PC-3 (cell line): ENCODE data around the gene EEF1A2.

ENCODE experiments used
- EZH2 ChIP-seq: fragments of 300-600 bp; sonication (generic); IDR thresholded peaks from one replicate; pipeline ENCODE4 v1.6.1; 2017; ENCODE audit warnings: antibody characterized with exemption, mild to moderate bottlenecking, low read length; ENCODE audit not compliant: unreplicated experiment
- TF ChIP-seq, protein P1 (sequence below): fragments of 300-600 bp; sonication (generic); conservative IDR thresholded peaks from 2 replicates; pipeline ENCODE4 v1.5.1; 2017; ENCODE audit warnings: antibody characterized with exemption, low read depth, mild to moderate bottlenecking, low read length

DNA sequence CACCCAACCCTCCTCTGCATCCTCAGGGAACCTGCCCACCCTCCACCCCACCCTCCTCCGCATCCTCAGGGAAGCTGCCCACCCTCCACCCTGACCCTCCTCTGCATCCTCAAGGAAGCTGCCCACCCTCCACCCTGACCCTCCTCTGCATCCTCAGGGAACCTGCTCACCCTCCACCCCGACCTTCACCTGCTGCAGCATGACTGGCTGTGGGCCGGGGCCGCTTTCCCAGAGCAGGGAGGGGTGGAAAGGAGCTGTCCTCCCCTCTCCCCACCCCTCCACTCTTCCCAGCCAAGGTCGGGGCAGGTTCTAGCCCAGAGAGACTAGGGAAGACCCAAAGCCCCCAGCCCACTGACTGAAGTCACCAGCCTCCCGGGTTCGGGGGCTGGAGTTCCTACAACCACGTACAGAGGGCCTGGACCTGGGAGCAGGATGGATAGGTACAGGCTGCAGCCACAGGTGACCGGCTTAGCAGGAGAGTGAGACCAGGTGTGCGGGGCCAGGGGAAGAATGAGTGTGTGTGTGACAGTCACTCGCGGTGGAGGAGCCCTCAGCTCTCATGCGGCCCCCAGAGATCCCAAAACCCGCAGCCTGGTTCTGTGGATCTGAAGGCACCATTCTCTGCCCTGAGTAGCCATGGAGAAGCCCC, 11.6 kb downstream of the EEF1A2 start:
- no peak for TF ChIP-seq EZH2
- TF ChIP-seq, protein P1, sequence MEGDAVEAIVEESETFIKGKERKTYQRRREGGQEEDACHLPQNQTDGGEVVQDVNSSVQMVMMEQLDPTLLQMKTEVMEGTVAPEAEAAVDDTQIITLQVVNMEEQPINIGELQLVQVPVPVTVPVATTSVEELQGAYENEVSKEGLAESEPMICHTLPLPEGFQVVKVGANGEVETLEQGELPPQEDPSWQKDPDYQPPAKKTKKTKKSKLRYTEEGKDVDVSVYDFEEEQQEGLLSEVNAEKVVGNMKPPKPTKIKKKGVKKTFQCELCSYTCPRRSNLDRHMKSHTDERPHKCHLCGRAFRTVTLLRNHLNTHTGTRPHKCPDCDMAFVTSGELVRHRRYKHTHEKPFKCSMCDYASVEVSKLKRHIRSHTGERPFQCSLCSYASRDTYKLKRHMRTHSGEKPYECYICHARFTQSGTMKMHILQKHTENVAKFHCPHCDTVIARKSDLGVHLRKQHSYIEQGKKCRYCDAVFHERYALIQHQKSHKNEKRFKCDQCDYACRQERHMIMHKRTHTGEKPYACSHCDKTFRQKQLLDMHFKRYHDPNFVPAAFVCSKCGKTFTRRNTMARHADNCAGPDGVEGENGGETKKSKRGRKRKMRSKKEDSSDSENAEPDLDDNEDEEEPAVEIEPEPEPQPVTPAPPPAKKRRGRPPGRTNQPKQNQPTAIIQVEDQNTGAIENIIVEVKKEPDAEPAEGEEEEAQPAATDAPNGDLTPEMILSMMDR = no peak
